CD4-positive, alpha-beta T cell treated with Interleukin-15 for 4 hours (primary cell): ENCODE data around the gene GOLGB1.
"Not testable (repeated sequence)": the region's sequence is repeated elsewhere in the genome, so short reads cannot be mapped to it uniquely, and the experiment has no call there.

Source experiments
- DNase-seq: peaks from one replicate; pipeline ENCODE4 v3.0.0-alpha.2; 2020; ENCODE audit warnings: low spot score

GOLGB1 gene, protein sequence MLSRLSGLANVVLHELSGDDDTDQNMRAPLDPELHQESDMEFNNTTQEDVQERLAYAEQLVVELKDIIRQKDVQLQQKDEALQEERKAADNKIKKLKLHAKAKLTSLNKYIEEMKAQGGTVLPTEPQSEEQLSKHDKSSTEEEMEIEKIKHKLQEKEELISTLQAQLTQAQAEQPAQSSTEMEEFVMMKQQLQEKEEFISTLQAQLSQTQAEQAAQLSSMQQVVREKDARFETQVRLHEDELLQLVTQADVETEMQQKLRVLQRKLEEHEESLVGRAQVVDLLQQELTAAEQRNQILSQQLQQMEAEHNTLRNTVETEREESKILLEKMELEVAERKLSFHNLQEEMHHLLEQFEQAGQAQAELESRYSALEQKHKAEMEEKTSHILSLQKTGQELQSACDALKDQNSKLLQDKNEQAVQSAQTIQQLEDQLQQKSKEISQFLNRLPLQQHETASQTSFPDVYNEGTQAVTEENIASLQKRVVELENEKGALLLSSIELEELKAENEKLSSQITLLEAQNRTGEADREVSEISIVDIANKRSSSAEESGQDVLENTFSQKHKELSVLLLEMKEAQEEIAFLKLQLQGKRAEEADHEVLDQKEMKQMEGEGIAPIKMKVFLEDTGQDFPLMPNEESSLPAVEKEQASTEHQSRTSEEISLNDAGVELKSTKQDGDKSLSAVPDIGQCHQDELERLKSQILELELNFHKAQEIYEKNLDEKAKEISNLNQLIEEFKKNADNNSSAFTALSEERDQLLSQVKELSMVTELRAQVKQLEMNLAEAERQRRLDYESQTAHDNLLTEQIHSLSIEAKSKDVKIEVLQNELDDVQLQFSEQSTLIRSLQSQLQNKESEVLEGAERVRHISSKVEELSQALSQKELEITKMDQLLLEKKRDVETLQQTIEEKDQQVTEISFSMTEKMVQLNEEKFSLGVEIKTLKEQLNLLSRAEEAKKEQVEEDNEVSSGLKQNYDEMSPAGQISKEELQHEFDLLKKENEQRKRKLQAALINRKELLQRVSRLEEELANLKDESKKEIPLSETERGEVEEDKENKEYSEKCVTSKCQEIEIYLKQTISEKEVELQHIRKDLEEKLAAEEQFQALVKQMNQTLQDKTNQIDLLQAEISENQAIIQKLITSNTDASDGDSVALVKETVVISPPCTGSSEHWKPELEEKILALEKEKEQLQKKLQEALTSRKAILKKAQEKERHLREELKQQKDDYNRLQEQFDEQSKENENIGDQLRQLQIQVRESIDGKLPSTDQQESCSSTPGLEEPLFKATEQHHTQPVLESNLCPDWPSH (N-terminal part only)

DNA sequence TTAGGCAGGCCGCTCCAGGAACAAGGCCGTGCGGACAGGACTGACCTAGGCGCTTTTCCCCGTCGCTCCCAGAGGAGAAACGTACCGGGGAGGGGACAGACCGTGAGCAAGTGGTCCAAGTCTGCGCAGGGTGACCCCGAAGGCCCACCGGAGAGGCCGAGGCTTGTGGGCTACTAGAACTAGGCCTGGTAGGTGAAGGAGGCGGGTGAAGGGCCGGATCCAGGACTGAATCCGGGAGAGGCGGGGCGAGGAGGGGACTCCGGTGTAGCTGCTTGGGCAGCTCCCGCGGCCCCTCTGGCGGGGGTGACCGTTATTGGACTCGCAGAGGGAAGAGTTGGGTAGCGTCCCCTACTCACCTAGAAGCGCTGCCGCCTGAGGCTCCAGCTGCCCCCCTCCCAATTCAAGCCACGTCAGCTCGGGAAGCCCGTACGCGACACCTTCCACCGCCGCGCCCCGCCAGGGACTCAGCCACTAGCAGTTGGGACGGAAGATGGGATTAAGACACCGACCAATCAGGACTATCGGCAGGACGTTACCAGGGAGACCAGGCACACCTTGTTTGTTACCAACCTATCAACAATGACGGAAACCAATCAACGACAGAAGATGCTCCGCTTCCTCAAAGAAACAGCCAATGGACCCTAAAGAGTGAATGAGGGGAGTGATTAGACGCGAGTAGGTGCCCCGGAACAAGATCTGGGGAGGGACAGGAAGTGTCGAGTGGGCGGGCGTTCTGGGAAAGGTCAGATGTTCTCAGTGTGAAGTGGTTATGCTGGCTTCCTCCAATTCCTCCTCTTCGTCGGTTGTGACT lies at the start of gene GOLGB1:
Gene GOLGB1, minus strand, starts transcription at position 466 of the 811 bp plus-strand sequence. CDS start 18,770 bp downstream, outside the sequence.
- peak; percentile 96 for DNase-seq

DNA sequence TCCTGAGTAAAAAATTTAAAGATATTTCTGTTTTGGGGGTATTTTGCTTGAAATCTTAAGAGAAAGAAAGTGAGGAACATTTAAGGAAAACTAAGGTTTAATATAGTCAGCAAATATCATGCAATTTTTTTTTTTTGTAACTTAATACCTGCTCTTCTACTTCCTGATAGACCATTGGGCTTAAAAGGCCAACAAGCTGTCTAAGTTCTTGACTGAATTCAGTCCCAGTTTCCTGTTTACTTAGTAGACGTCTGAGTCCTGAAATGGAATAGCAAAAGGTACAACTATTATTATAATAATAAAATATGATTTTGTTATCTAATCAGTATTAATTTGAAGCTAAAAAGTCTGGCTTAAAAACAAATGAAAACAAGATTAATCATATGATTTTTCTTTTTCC lies 47.4 kb upstream of the GOLGB1 start:
- no peak for DNase-seq

DNA sequence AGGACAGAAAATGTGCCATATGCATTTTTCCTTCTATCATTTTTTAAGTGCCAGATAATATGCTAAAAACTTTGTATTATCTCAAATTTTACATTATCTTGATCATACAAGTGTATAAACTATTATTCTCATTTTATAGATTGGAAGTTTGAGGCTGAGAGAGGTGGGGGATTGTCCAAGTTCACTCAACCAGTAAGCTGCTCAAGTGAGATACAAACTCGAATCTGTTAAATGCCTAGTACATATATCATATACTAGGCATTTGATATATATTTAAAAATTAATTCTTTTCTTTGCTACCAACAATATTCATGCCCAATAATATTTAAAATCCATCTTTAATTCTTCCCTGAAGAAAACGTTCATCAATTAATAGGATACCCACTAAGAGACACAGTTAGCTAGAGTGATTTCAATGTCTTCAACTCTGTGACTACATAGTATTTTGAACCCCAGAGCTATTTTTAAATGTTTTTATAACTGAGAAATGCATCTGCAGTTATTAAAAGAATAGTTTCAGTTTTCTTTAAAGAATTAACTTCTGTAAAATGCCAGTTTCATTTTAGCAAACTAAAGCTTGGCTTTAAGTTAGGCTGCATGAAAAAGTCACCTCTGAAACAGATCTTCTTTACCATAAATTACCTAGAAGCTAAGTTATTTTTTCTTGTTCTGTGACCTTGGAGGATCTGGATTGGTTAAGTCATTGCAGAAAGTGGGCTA lies 44.9 kb upstream of the GOLGB1 start:
- DNase-seq = no peak

DNA sequence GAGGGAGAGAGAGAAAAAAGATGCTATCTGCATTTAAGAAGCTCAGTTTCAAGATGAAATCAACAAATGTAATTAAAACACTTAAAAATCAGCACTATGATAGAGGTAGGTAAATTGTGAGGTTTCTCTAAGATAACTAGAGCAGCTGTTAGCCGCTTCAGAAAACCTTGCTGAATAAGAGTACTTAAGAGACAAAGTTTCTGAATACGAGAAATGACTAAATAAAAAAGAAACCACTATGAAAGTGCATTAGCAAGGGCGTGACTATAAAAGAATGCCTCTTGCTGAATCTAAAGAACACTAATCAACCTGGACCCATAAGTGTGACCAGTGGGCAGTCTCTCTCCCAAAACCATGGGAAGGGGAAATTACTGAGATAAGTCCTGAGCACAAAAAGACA lies 43.5 kb upstream of the GOLGB1 start:
- no peak for DNase-seq

DNA sequence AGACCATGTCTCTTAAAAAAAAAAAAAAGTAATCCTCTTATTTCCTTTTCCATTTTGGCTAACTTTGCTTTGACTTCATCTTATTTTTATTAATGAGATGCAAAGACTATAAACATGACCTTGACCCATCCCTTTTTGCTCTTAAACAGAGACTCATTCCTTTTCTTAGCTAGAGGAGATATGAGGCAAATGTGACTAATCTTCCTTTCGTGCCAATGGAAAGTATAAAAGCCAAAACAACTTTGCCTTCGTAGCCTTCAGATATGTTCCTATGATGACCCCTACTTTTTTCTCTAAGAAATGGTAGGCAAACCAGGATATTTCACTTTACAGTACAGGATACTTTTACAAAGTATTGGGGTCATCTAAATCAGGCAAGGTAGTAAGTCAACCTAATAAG lies 36.9 kb upstream of the GOLGB1 start:
- DNase-seq = no peak

DNA sequence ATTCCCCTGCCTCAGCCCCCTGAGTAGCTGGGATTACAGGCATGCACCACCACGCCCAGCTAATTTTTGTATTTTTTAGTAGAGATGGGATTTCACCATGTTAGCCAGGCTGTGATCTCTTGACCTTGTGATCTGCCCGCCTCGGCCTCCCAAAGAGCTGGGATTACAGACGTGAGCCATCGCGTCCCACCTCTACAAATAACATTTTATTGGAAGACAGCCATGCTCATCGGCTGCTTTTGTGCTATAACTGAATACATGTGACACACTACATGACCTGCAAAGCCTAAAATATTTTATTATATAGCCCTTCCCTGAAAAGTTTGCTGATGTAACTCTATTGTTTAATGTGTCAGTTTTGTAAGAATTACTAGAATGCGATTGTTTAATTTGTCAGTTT lies 33.2 kb upstream of the GOLGB1 start:
- DNase-seq = not testable (repeated sequence)

DNA sequence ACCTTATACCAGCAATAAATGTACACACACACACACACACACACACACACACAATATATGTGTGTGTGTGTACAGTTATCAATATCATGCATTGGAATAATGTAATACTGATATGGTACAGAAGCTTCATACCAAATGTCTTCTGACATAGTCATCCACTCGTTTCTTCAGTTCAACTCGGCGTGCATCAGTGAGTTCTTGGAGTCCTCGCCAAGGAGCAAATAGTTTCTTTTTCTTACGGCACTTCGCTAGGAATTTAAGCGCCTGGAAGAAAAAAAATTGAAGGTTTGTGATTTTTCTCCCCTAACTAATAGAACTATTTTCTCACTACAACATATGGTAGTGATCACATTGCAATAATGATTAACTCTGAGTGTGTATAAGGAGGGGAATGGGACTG lies 32.1 kb upstream of the GOLGB1 start:
- DNase-seq = no peak

DNA sequence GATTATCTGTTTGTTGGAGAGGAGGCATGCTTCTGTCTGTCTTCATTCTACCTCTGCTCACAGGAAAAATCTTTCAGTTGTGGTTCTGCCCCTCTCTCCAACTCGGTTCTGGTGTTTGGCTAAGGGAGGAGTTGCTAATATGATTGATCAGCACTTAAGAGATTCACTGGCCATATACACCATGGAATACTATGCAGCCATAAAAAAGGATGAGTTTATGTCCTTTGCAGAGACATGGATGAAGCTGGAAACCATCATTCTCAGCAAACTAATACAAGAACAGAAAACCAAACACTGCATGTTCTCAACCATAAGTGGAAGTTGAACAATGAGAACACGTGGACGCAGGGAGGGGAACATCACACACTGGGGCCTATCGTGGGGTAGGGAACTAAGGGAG lies 25.6 kb upstream of the GOLGB1 start:
- not testable (repeated sequence) for DNase-seq

DNA sequence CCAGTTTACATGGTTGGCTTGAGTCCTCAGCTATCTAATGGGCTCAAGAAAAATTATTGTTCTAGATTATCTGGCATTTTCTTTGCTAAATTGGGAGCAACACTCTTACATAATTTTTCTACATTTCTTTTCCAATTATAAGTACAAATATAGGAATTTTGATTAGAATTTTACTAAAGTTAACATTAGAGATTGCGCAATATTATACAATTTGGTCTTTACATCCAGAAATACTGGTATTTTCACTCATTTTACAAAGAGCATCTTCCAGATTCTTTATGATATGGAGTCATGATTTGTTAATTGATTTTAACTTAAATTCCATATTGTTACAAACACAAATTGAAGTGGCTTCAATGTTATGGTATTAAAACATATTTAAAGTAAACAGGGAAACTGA lies 19.7 kb upstream of the GOLGB1 start:
- DNase-seq = no peak

DNA sequence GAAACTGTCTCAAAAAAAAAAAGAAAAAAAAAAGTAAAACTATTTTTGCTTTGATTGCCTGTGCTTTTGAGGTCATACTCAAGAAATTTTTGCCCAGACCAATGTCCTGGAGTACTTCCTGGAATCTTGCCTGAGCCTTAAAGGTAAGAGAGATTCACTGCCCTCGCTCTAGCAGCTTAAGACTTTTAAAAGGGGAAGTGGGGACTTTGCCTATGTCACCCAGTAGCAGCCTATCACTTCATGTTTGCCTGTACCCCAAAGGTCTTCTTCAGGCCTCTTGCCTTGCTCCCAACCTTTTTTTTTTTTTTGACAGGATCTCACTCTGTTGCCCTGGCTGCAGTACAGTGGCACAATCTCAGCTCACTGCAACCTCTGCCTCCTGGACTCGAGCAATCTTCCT lies 18.9 kb upstream of the GOLGB1 start:
- DNase-seq = no peak

DNA sequence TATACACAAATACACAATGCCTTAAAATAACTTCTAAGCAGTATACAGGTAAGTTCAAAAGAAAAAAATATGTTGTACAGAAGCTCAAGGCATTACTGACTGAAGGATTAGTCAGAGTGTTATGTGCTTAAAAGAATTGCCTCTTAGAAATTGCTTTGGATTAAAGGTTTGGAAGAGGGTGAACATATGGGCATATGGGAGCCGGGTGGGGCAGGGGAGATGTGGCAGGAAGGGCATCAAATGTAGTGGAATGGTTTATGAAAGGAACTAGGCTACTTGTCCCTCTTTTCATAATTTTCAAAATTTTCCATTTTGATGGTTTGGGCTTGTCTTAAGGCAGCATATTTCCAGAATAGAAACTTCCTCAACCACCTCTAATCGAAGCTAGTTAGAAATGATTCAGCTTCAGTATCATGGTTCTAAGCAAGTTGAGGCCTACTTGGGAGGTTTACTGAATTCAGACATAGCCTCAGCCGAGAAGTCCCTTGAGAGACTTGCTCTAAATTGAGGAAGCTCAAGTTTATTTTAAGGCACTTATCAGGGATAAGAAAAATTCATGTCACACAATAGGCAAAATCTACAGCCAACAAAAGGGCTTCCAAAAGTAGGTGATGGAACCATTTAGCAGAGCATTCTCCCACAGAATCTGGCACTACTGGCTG lies 10.1 kb upstream of the GOLGB1 start:
- no peak for DNase-seq

DNA sequence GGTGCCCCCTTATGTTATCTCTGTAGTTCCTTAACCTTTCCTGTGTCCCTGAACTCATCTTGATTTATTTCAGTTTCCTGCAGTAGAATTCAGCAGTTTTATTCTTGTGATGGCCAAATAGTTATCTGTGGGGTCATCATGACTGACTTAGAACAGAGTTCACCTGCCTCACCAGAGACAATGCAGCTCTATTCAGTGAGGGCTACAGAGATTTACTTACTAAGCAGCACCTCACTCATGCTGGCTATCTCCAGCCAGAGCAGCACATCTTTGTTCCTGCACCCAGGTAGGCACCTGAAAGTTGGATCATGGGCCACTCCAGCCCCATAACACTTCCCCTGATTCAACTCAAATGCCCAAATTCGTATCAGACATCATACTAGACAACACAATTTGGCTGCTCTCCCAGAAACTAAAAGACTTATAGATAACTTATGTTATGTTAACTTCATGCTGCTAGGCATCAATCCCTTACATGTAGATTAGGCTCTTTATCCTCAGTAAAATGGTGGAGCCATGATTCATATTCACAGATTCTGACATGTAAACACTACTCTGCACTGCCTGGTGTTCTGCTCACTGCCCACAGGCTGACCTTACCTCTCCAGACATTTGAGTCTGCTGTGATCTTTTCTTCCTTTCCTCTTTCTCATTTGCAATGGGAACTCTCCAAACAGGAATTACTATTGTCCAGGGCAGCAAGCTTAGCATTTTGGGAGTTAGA lies 9.3 kb upstream of the GOLGB1 start:
- DNase-seq = no peak

DNA sequence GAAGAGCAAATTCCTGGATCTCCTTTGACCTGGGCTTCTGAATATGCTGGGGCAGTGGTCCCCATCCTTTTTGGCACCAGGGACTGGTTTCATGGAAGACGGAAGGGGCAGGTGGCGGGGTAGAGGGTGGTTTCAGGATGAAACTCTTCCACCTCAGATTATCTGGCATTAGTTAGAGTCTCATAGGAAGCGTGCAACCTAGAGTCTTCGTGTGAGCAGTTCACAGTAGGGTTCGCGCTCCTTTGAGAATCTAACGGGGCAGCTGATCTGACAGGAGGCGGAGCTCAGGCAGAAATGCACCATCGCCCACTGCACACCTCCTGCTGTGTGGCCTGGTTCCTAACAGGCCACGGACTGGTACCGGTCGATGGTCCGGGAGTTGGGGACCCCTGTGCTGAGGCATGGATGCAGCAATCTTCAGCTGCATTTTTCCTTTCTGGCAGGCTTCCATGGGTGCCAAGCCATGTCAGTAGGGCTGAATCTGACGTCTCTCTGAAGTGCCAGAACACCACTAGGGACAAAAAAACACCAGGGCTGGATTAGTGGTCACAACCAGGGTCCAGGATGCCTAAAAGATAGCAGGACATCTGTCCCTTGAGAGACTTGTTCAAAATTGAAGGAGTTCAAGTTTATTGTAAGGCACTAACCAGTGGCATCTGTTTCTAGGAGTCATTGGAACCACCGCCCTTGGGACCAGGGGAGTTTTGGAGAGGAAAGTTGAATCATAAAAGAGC lies 8.4 kb upstream of the GOLGB1 start:
- DNase-seq = no peak

DNA sequence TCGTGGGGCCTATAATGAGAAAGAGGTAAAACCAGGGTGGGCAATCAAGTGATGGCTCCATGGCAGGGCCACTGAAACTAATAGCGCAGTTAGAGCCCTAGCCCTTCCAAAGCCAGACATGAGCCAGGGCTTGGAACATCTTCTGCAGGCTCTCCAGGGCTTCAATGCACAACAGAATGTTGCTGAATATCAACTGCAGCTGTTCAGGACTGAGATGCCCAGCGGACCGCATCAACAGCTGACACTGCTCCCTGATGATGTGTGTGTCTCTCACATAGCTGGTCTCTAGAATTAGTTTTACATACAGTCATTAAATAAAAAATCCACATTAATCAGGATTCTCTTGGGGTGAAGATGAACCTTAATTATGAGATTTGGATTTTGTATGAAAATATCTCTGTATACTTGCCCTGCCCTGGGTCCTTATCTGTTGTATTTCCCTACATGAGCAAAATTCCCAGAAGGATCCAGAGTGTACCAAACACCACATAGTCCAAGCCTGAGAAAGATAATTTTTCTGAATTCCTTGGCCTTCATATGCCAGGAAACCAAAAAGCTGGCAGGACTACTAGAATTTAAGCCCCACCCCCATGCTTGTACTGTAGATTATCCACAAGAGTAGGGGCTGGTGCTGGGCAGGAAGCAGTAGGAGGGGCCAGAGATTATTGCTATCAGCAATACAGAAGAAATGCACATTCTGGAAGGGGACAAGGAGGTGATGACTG lies 7.7 kb upstream of the GOLGB1 start:
- DNase-seq = no peak

DNA sequence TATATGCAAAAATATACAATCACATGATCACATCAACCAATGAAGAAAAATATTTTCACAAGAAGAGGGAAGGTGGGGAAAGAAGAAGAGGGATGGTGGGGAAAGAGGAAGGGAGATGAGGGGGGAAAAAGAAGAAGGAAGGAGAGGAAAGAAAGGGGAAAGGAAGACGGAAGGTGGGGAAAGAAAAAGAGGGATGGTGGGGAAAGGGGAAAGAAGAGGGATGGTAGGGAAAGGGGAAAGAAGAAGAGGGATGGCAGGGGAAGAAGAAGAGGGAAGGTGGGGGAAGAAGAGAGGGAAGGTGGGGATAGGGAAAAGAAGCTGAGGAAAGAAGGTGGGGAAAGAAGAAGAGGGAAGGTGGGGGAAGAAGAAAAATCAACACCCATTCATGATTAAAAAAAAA lies 3.2 kb upstream of the GOLGB1 start:
- no peak for DNase-seq

DNA sequence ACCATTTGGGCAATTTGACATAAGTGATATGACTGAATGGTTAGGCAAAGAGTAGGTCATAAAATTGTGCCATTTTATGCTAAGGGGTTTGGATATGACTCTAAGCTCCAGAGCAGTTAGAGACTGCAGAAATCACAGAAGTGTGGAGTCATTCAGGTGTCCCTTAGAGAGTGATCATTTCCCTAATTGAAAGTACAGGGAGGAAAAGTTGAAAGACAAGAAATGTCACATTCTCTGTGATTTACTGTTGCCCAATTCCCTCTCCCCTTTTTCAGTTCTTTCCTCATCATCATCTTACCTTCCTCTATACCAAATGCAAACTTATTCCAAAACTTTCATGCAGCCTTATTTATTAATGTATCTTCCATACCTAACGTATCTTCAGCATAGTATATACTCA lies 2.7 kb upstream of the GOLGB1 start:
- no peak for DNase-seq

DNA sequence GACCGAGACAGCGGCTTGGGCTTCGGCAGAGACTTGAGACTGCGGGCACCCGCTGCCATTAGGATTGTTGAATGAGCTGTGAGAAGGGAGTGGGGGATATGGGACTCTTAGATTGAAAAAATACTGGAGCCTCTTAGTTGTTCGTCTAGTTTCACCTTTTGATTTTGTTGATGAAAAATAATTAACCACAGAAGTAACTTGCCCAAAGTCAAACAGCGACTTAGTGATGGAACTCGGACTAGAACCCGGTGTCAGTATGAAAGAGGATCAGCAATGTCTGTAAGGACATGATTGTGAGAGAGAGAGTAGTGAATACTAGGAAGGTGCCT lies 510 bp upstream of the GOLGB1 start:
- no peak for DNase-seq

DNA sequence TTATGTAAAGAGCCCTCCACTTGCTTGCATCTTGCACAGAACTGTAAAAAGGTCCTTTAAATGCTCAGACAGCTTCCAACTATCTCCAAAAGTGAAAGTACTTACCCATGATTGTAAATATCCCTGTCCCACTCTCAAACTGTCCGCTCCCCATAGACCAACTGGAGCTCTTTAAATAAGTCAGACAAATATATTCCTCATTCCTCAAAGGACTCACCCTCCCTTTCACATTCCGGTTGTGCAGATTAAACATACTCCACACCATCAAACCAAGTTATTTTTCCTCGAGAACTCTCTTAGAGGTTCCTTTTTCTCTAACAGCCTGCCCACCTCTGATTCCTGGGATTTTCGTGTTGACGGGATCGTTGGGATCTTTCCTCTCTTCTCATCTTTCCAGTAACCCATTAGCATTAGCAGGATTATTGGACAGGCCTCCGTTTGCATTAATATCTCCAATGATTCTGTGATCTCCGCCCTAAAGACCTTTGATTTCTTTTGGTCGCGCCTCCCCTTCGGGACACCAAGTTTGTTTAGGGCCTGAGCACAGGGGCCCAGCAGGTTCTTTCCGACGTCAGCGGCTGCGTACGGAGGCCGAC lies 763 bp downstream of the GOLGB1 start:
- DNase-seq = no peak
